Left ventricle myocardium inferior (tissue), 1 donor: ENCODE data around the gene LOXHD1. TPM values are rescaled to one million over a fixed set of nuclear protein-coding genes. Genes with fewer than 3 reads are reported as not detected.

Experiments used
- DNase-seq: peaks from one replicate; pipeline ENCODE4 v3.0.0-alpha.2; 2020
- H3K27ac ChIP-seq: fragments of 200-600 bp; replicated peaks from 2 replicates; pipeline ENCODE4 v1.8.0; 2021
- H3K27me3 ChIP-seq: fragments of 200-600 bp; 2 replicates; pipeline ENCODE4 v1.8.0; 2021; ENCODE audit warnings: low read depth
- H3K36me3 ChIP-seq: fragments of 200-600 bp; 2 replicates; pipeline ENCODE4 v1.8.0; 2021
- H3K4me1 ChIP-seq: fragments of 200-600 bp; 2 replicates; pipeline ENCODE4 v1.8.0; 2021
- H3K4me3 ChIP-seq: fragments of 200-600 bp; 2 replicates; pipeline ENCODE4 v1.8.0; 2021; ENCODE audit warnings: mild to moderate bottlenecking, moderate library complexity
- H3K9me3 ChIP-seq: fragments of 200-600 bp; replicated peaks from 2 replicates; pipeline ENCODE4 v1.8.0; 2021
- intact Hi-C: fragments of 100-400 bp; cut with micrococcal nuclease; formaldehyde crosslinking; loops from one replicate; pipeline ENCODE4 v1.11.0; 2022
- total RNA-seq: library from RNA; stranded (reverse); fragmentation: NEBNext Ultra II Directional; extraction: Animal tissue kit (Norgen Biotek cat#: 25700); gene quantifications from one replicate; pipeline ENCODE4 v1.2.1, GENCODE V29; 2021
- TF ChIP-seq, protein P1 (sequence below): fragments of 200-600 bp; IDR thresholded peaks from 2 replicates; pipeline ENCODE4 v1.8.0; 2021; ENCODE audit warnings: antibody characterized with exemption, mild to moderate bottlenecking, borderline replicate concordance
- donor health status: DM: no; HTN: yes; CAD: no; lungs with severe emphysema.

LOXHD1 gene
- total RNA-seq, 1 donor from 2014 or later = 0.49 TPM

- no peak overlapping the region for H3K27ac ChIP-seq
- H3K4me1 ChIP-seq = no peaks in the 10 kb centered on the region
- TF ChIP-seq, protein P1, sequence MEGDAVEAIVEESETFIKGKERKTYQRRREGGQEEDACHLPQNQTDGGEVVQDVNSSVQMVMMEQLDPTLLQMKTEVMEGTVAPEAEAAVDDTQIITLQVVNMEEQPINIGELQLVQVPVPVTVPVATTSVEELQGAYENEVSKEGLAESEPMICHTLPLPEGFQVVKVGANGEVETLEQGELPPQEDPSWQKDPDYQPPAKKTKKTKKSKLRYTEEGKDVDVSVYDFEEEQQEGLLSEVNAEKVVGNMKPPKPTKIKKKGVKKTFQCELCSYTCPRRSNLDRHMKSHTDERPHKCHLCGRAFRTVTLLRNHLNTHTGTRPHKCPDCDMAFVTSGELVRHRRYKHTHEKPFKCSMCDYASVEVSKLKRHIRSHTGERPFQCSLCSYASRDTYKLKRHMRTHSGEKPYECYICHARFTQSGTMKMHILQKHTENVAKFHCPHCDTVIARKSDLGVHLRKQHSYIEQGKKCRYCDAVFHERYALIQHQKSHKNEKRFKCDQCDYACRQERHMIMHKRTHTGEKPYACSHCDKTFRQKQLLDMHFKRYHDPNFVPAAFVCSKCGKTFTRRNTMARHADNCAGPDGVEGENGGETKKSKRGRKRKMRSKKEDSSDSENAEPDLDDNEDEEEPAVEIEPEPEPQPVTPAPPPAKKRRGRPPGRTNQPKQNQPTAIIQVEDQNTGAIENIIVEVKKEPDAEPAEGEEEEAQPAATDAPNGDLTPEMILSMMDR = no peak
- intact Hi-C loops = no loop called here
- no peaks in the 10 kb centered on the region for H3K36me3 ChIP-seq
- no peak for DNase-seq
- no peak overlapping the region for H3K4me3 ChIP-seq
- H3K27me3 ChIP-seq = no peaks in the 10 kb centered on the region
- H3K9me3 ChIP-seq = no peaks in the 10 kb centered on the region
Measured at GRCh38 chr18:46688853-46689525, 32.0 kb upstream of the LOXHD1 start.

GRCh38 chr18:46686186-46686585, 29.2 kb upstream of the LOXHD1 start:
- no peak overlapping the region for H3K27ac ChIP-seq
- peaks cover under 1% of the 10 kb centered on the region for H3K4me1 ChIP-seq
- no peak for DNase-seq
- no peaks in the 10 kb centered on the region for H3K27me3 ChIP-seq
- H3K9me3 ChIP-seq = no peaks in the 10 kb centered on the region
- H3K4me3 ChIP-seq = no peak overlapping the region
- TF ChIP-seq, protein P1 = no peak
- intact Hi-C loops = no loop called here
- no peaks in the 10 kb centered on the region for H3K36me3 ChIP-seq

GRCh38 chr18:46683252-46683651, 26.2 kb upstream of the LOXHD1 start:
- TF ChIP-seq, protein P1 = no peak
- no peak for DNase-seq
- H3K4me3 ChIP-seq = no peak overlapping the region
- H3K9me3 ChIP-seq = no peaks in the 10 kb centered on the region
- H3K36me3 ChIP-seq = no peaks in the 10 kb centered on the region
- peaks cover 9% of the 10 kb centered on the region for H3K4me1 ChIP-seq
- no peaks in the 10 kb centered on the region for H3K27me3 ChIP-seq
- intact Hi-C loops = no loop called here
- no peak overlapping the region for H3K27ac ChIP-seq

- H3K9me3 ChIP-seq = no peaks in the 10 kb centered on the region
- TF ChIP-seq, protein P1 = no peak
- H3K27me3 ChIP-seq = peaks cover 4% of the 10 kb centered on the region
- intact Hi-C loops = no loop called here
- H3K36me3 ChIP-seq = no peaks in the 10 kb centered on the region
- peaks cover 9% of the 10 kb centered on the region for H3K4me1 ChIP-seq
- H3K4me3 ChIP-seq = no peak overlapping the region
- H3K27ac ChIP-seq = no peak overlapping the region
- DNase-seq = no peak
Measured at GRCh38 chr18:46680784-46681695, 24.0 kb upstream of the LOXHD1 start.

DNA sequence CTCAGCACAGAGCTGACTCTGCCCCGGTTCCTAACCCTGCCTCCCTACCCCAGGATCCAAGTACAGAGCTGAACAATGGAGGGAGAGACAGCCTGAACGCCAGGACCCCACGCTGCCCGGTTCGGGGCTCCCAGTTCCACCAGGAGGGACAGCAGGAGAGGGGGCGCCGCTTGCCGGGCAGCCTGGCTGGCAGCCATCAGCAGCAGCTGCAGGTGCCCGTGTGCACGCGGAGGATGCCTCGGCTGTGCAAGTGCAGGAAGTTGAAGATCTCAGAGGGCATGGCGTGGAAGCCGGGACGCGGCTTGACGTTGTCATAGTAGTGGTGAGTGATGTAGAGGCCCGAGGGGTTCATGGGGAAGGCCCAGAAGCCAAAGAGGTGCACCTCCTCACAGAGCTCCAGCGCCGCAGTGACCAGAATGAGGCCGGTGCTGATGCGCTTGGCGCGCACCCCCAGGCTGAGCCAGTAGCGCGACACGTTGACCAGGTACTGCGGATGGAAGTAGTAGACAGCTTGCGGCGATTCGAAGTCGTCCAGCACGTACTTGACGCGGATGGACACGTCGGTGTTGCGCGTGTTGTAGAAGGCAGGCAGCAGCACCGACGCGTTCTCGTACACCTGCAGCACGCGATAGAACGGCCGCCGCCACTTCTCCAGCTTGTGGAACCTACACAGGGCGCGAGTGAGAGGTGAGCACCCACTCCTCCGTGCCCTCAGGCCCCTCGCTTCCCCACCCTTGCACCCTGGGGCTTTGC, 23.0 kb upstream of the LOXHD1 start:
- H3K36me3 ChIP-seq = no peaks in the 10 kb centered on the region
- H3K4me1 ChIP-seq = peaks cover 9% of the 10 kb centered on the region
- H3K9me3 ChIP-seq = no peaks in the 10 kb centered on the region
- DNase-seq = no peak
- H3K4me3 ChIP-seq = no peak overlapping the region
- TF ChIP-seq, protein P1 = no peak
- H3K27me3 ChIP-seq = peaks cover 4% of the 10 kb centered on the region
- intact Hi-C loops = no loop called here
- no peak overlapping the region for H3K27ac ChIP-seq
